Progenitor cell of endocrine pancreas (in vitro differentiated cells): Measurements from ENCODE around the gene DCLRE1B. TPM values are rescaled to one million over a fixed set of nuclear protein-coding genes. Genes with fewer than 3 reads are reported as not detected.

Source experiments
- DNase-seq: peaks from one replicate; pipeline ENCODE4 v3.0.0; 2021; ENCODE audit warnings: low spot score; ENCODE audit not compliant: unreplicated experiment
- H3K27ac Mint-ChIP-seq: 2 replicates; pipeline ENCODE4 v1.8.0; 2021; ENCODE audit warnings: mild to moderate bottlenecking, moderate library complexity, mixed read lengths
- H3K27me3 Mint-ChIP-seq: 2 replicates; pipeline ENCODE4 v1.8.0; 2021; ENCODE audit warnings: mixed read lengths
- H3K36me3 Mint-ChIP-seq: 2 replicates; pipeline ENCODE4 v1.8.0; 2022; ENCODE audit warnings: mixed read lengths; ENCODE audit not compliant: insufficient read depth
- H3K4me1 Mint-ChIP-seq: 2 replicates; pipeline ENCODE4 v1.8.0; 2021; ENCODE audit warnings: low read depth, mixed read lengths
- H3K4me3 Mint-ChIP-seq: 2 replicates; pipeline ENCODE4 v1.8.0; 2021; ENCODE audit warnings: low read depth, mild to moderate bottlenecking, moderate library complexity, mixed read lengths
- H3K9me3 Mint-ChIP-seq: 2 replicates; pipeline ENCODE4 v1.8.0; 2021; ENCODE audit warnings: low read depth, mixed read lengths
- CTCF ChIP-seq: fragments of 200-600 bp; sonication (generic); IDR thresholded peaks from one replicate; pipeline ENCODE4 v1.5.0; 2021; ENCODE audit warnings: antibody characterized with exemption, mild to moderate bottlenecking; ENCODE audit not compliant: unreplicated experiment
- total RNA-seq: library from RNA; stranded (reverse); gene quantifications from 2 replicates; pipeline ENCODE4 v1.2.1, GENCODE V29; 2021

The DCLRE1B gene
- total RNA-seq, 1 donor from 2014 or later = 10.2 TPM

- TF ChIP-seq CTCF = no peak
- H3K4me3 Mint-ChIP-seq = peak overlapping the region; percentile 87
- H3K9me3 Mint-ChIP-seq = no peaks in the 10 kb centered on the region
- peaks cover 5% of the 10 kb centered on the region for H3K36me3 Mint-ChIP-seq
- peaks cover 8% of the 10 kb centered on the region for H3K4me1 Mint-ChIP-seq
- H3K27ac Mint-ChIP-seq = peak overlapping the region; percentile 96
- H3K27me3 Mint-ChIP-seq = no peaks in the 10 kb centered on the region
- no peak for DNase-seq
These were observed 843 bp upstream of the DCLRE1B start for GRCh38 chr1:113904293-113904673.

- Mint-ChIP-seq H3K4me3 (peak overlapping the region; percentile 87), H3K4me1 (peaks cover 8% of the 10 kb centered on the region), H3K36me3 (peaks cover 5% of the 10 kb centered on the region), H3K9me3 (no peaks in the 10 kb centered on the region), H3K27me3 (no peaks in the 10 kb centered on the region), H3K27ac (peak overlapping the region; percentile 92)
- DNase-seq = peak; percentile 14
- TF ChIP-seq CTCF = no peak
These were observed 322 bp downstream of the DCLRE1B start for GRCh38 chr1:113905435-113905861.

GRCh38 chr1:113912594-113913311, 7.6 kb downstream of the DCLRE1B start:
- no peak for TF ChIP-seq CTCF
- Mint-ChIP-seq H3K36me3 (peaks cover 3% of the 10 kb centered on the region), H3K4me1 (no peaks in the 10 kb centered on the region), H3K4me3 (no peak overlapping the region), H3K27ac (peak overlapping the region; percentile 35), H3K27me3 (no peaks in the 10 kb centered on the region), H3K9me3 (no peaks in the 10 kb centered on the region)
- DNase-seq = no peak

GRCh38 chr1:113913312-113913668, 8.2 kb downstream of the DCLRE1B start:
- no peak overlapping the region for H3K4me3 Mint-ChIP-seq
- no peaks in the 10 kb centered on the region for H3K36me3 Mint-ChIP-seq
- DNase-seq = no peak
- peak overlapping the region; percentile 35 for H3K27ac Mint-ChIP-seq
- H3K4me1 Mint-ChIP-seq = no peaks in the 10 kb centered on the region
- H3K27me3 Mint-ChIP-seq = peaks cover 2% of the 10 kb centered on the region
- no peaks in the 10 kb centered on the region for H3K9me3 Mint-ChIP-seq
- TF ChIP-seq CTCF = no peak

GRCh38 chr1:113913887-113914664, 8.9 kb downstream of the DCLRE1B start:
- Mint-ChIP-seq H3K4me3 (no peak overlapping the region), H3K27ac (no peak overlapping the region), H3K9me3 (no peaks in the 10 kb centered on the region), H3K36me3 (no peaks in the 10 kb centered on the region), H3K4me1 (no peaks in the 10 kb centered on the region), H3K27me3 (peaks cover 3% of the 10 kb centered on the region)
- TF ChIP-seq CTCF = no peak
- no peak for DNase-seq
